ENCODE measurements around the gene SPACDR.

The SPACDR gene

GRCh38 chr7:100407285-100408180 lies 56.5 kb downstream of the SPACDR start:
- peak in 1 of 2 experiments; percentile 75 for DNase-seq

- no peak for DNase-seq
These were observed 57.3 kb downstream of the SPACDR start for GRCh38 chr7:100406767-100407166.
